ENCODE data around the gene ABCA1. TPM values are rescaled to one million over a fixed set of nuclear protein-coding genes. Genes with fewer than 3 reads are reported as not detected.

ABCA1 gene
- total and polyA plus RNA-seq, 10 of the 15 experiments (the other 5 are each of a cell fraction or from before 2014, with no cell fraction given): 0.01 to 0.56 (median 0.16) TPM

DNA sequence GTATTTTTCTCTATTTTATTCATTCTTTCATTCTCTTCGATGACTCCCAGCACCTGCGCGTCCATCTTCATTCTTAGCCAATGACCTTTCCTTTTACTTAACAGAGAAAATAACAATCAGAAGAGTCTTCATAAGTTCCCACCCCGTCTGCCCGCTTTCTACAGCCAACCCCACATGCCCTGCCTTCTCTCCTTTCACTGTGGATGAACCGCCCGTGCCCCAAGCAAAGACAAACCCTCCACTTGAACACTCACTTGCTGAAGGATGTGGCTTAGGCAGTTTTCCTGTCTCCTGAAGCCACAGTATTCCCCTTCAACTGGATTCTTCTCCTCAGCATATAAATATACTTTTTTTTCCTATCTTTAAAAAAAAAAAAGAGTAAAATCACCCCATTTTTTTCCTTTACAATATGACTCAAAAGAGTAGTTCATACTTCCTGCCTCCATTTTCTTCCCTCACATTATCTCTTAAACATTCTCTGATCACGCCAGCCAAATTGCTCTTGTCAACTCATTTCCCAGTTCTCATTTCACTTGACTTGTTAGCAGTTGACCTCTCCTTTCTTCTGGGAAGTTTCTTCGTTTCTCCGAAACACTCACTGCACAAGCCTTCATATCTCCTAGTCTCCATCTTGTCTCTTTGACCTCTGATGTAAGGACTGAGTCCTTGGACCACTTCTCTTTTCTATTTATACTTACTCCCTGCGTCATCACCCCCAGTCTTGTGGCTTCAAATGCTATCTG lies 153.0 kb downstream of the ABCA1 start (continued):
- peak; percentile 90 for TF ChIP-seq CREM (IDR thresholded peaks at IDR 0.05; ENCODE audit: low read depth)
- TF ChIP-seq, protein P1, sequence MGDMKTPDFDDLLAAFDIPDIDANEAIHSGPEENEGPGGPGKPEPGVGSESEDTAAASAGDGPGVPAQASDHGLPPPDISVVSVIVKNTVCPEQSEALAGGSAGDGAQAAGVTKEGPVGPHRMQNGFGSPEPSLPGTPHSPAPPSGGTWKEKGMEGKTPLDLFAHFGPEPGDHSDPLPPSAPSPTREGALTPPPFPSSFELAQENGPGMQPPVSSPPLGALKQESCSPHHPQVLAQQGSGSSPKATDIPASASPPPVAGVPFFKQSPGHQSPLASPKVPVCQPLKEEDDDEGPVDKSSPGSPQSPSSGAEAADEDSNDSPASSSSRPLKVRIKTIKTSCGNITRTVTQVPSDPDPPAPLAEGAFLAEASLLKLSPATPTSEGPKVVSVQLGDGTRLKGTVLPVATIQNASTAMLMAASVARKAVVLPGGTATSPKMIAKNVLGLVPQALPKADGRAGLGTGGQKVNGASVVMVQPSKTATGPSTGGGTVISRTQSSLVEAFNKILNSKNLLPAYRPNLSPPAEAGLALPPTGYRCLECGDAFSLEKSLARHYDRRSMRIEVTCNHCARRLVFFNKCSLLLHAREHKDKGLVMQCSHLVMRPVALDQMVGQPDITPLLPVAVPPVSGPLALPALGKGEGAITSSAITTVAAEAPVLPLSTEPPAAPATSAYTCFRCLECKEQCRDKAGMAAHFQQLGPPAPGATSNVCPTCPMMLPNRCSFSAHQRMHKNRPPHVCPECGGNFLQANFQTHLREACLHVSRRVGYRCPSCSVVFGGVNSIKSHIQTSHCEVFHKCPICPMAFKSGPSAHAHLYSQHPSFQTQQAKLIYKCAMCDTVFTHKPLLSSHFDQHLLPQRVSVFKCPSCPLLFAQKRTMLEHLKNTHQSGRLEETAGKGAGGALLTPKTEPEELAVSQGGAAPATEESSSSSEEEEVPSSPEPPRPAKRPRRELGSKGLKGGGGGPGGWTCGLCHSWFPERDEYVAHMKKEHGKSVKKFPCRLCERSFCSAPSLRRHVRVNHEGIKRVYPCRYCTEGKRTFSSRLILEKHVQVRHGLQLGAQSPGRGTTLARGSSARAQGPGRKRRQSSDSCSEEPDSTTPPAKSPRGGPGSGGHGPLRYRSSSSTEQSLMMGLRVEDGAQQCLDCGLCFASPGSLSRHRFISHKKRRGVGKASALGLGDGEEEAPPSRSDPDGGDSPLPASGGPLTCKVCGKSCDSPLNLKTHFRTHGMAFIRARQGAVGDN (IDR thresholded peaks at IDR 0.05): peak; percentile 81

GRCh38 chr9:104774132-104774531 lies 153.8 kb downstream of the ABCA1 start:
- POLR2A ChIA-PET: interaction anchor here (0.6 to 2.8 kb wide), 4 partner anchors 9 to 643 kb away, joined by 5 to 16 read pairs (median 12); partner anchors contain the start of genes NIPSNAP3A and NIPSNAP3B
- Histone ChIP-seq H3K9me3 (replicated peaks; ENCODE audit: control insufficient read depth, insufficient read depth, low read length) (no peaks in the 10 kb centered on the region), H3K27me3 (replicated peaks in 1 of 2; ENCODE audit: control insufficient read depth in 2 of 2, insufficient read depth in 2 of 2, low read length in 1 of 2) (no peaks in the 10 kb centered on the region), H3K4me2 (ENCODE audit: control insufficient read depth, insufficient read depth) (peak overlapping the region; percentile 93), H3K36me3 (ENCODE audit: control insufficient read depth in 2 of 2, insufficient read depth in 2 of 2, low read length in 1 of 2) (no peaks in the 10 kb centered on the region), H2AFZ (ENCODE audit: control insufficient read depth, low read depth, low read length) (no peak overlapping the region), H3K4me1 (ENCODE audit: control insufficient read depth, insufficient read depth, low read length) (peaks cover 23% of the 10 kb centered on the region), H3K27ac (ENCODE audit: control insufficient read depth, insufficient read depth) (peak overlapping the region; percentile 98), H4K20me1 (ENCODE audit: control insufficient read depth, insufficient read depth) (no peaks in the 10 kb centered on the region), H3K79me2 (ENCODE audit: control insufficient read depth, insufficient read depth, low read length) (peaks cover 6% of the 10 kb centered on the region; the same call in 1 of the 2 replicates), H3K9ac (ENCODE audit: control insufficient read depth, insufficient read depth, low read length) (peak overlapping the region; percentile 85; the same call in 1 of the 2 replicates), H3K4me3 (peak overlapping the region; percentile 63)
- intact Hi-C loops (cut with micrococcal nuclease; ENCODE audit: unreplicated experiment) (loop anchor here (2.0 to 10.0 kb wide), 4 partner anchors 25 to 781 kb away; partner anchors contain the start of genes FKTN and SLC44A1), in situ Hi-C loops (cut with MboI) (no loop called here)
- FAIRE-seq (no peak), DNase-seq (ENCODE audit: low read depth, low spot score) (no peak), ATAC-seq (peak; percentile 12; the same call in 2 of the 3 replicates)
- WGBS (ENCODE audit: insufficient coverage, insufficient replicate concordance, low lambda C conversion rate, missing lambda C conversion rate): 100% methylated on average over 1 of the region's 1 CpG
- BruUV-seq (replicated peaks): no TSS peak
- RAD21 ChIA-PET (ENCODE audit: unreplicated experiment): interaction anchor here (0.8 to 2.7 kb wide), 5 partner anchors 11 to 729 kb away, joined by 3 to 30 read pairs (median 4); partner anchors contain the start of genes NIPSNAP3A and NIPSNAP3B
- SMC1A ChIA-PET (ENCODE audit: uncharacterized antibody, unreplicated experiment): interaction anchor here (0.7 to 2.6 kb wide), 9 partner anchors 9 to 474 kb away, joined by 3 to 31 read pairs (median 5); partner anchors contain the start of genes NIPSNAP3A and NIPSNAP3B
- CTCF ChIA-PET: interaction anchor here (1.0 to 2.5 kb wide), 5 partner anchors 9 to 26 kb away, joined by 3 to 15 read pairs (median 4); partner anchors contain the start of gene NIPSNAP3A
- TF ChIP-seq ZBTB33 (IDR thresholded peaks at IDR 0.05): no peak
- TF ChIP-seq, protein P2, sequence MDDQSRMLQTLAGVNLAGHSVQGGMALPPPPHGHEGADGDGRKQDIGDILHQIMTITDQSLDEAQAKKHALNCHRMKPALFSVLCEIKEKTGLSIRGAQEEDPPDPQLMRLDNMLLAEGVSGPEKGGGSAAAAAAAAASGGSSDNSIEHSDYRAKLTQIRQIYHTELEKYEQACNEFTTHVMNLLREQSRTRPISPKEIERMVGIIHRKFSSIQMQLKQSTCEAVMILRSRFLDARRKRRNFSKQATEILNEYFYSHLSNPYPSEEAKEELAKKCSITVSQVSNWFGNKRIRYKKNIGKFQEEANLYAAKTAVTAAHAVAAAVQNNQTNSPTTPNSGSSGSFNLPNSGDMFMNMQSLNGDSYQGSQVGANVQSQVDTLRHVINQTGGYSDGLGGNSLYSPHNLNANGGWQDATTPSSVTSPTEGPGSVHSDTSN (IDR thresholded peaks at IDR 0.05; ENCODE audit: insufficient replicate concordance, low read depth, low read length): no peak
- no peak for TF ChIP-seq SMAD5 (IDR thresholded peaks at IDR 0.05; ENCODE audit: low read depth)
- no peak for TF ChIP-seq LARP7 (IDR thresholded peaks at IDR 0.05)
- TF ChIP-seq POLR2A (IDR thresholded peaks at IDR 0.05; ENCODE audit: low read depth, low read length): no peak
- TF ChIP-seq SIX5 (IDR thresholded peaks at IDR 0.05; ENCODE audit: low read depth, low read length, severe bottlenecking): no peak
- TF ChIP-seq ZNF217 (IDR thresholded peaks at IDR 0.05): no peak
- no peak for TF ChIP-seq MXI1 (IDR thresholded peaks at IDR 0.05; ENCODE audit: low read depth, low read length)
- TF ChIP-seq KAT2A (conservative IDR thresholded peaks at IDR 0.05; ENCODE audit: control insufficient read depth, low read depth, low read length): no peak
- TF ChIP-seq FOXM1 (IDR thresholded peaks at IDR 0.05; ENCODE audit: low read depth, low read length): no peak
- no peak for TF ChIP-seq PML (IDR thresholded peaks at IDR 0.05; ENCODE audit: low read length)
